T-helper 1 cell (primary cell): ENCODE results near the gene ERCC2.
"Not testable (repeated sequence)": the region's sequence is repeated elsewhere in the genome, so short reads cannot be mapped to it uniquely, and the experiment has no call there.

ENCODE experiments used
- DNase-seq, 5 donors: peaks; one replicate each; pipeline ENCODE4 v3.0.0-alpha.2; 2012 to 2020

ERCC2 gene

DNA sequence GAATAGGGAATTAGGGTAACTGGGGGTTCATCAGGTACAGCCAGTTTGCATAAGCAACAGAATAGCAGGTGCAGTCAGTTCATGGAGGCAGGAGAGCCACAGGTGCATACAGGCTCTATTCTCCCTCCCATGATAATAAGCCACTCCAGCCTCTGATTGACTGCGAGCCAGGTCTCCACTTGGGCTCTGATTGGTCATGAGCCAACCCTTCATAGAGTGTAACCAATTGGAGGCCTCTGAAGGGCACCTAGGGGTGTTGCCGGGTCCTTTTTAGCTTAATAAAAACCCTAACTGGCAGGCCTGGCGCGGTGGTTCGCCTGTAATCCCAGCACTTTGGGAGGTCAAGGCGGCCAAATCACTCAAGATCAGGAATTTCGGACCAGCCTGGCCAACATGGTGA lies 39.0 kb downstream of the ERCC2 start:
- DNase-seq, result no peak

DNA sequence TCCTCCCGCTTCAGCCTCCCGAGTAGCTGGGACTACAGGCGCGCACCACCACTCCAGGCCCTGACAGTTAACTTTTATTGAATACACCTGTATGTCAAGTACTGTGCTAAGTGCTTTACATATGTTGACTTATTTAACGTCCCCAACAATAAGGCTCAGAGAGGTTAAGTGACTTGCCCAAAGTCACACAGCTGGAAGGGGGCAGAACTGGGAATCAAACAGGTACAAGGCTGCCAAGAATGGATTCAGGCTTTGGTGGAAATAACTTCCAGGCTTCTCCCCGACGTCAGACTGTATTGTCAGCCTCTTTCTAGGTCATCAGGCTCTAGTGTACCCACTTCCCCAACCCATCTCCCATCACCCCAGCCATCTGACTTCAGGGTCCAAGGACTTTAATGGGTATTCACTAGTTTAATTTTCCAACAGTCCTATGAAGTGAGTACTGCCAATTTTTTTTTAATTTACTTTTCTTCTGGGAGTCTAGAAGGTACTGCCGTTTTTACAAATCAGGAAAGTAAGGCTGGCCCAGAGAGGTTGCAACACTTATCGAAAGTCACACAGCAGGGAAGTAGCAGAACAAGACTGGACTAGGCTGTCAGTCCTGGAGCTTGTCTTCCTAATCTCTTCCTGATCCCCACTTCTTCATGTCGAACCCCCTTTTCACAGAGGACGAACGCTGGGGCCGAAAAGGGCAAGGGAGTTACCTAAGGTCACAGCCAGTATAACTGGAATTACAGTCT lies 42.8 kb downstream of the ERCC2 start:
- no peak for DNase-seq

DNA sequence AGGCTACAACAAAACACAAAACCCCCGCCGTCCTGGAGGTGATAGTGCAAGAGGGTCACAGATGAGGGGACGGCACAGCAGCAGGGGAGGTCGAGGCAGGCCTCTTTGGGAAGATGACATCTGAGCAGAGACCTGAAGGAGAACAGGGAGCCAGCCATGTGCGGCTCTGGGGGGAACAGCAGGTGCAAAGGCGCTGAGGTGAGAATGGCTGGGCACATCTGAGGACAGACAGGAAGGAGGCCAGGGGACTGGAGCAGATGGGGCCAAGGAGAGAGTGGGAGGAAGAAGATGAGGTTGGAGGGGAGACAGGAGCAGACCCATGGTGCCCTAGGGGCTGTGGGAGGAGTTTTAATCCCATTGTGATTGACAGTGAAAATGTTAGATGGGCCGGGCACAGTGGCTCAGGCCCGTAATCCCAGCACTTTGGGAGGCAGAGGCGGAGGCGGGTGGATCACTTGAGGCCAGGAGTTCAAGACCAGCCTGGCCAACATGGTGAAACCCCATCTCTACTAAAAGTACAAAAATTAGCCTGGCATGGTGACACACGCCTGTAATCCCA lies 45.9 kb downstream of the ERCC2 start:
- DNase-seq, result no peak

DNA sequence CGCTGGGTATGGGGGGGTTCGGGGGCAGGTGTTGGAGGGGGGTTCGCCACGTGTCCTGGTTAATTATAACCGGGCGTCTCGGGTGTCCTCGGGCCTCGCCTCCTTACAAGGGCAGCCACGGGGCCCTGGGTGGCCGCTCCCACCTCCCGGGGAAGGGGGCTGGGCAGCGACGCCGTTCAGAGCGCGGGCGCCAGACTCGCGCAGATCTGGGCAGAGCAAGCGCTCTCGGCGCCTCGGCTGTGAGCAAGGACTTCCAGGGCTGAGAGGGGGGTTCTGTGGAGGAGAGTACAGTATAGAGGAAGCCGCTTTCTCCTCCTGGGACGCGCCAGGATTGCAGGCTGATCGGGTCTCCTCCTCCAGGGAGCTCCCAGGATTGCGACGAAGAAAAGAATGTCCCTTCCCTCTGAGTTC lies 46.7 kb downstream of the ERCC2 start:
- no peak for DNase-seq

GRCh38 chr19:45322744-45323281 lies 47.6 kb downstream of the ERCC2 start, which contains the start of gene CKM:
Gene CKM, minus strand, starts transcription at chr19:45322875. Its CDS starts 3,162 bp downstream, at chr19:45319713.
- DNase-seq, result no peak

DNA sequence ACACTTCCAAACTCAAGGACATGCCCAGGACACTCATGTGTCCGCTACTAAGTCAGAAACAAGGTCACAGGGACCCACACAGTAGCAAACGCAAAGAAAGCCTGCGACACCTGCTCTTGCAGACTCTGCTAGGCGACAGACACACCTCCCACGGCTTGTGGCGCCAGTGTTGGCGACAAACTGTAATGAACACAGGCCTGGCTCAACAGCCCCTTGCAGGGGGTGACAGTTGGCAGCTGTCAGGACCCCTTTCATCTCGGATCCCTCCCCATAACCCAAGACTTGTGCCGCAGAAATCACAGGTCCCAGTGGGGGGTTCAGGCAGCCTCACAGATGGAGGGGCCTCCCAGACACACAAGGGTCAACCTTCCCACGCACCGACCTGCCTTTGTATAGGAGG lies 48.1 kb downstream of the ERCC2 start:
- no peak for DNase-seq

- DNase-seq, result no peak
Observed at GRCh38 chr19:45321848-45322247, 48.5 kb downstream of the ERCC2 start.

- DNase-seq, result no peak
Observed at GRCh38 chr19:45320997-45321775, 49.2 kb downstream of the ERCC2 start.

DNA sequence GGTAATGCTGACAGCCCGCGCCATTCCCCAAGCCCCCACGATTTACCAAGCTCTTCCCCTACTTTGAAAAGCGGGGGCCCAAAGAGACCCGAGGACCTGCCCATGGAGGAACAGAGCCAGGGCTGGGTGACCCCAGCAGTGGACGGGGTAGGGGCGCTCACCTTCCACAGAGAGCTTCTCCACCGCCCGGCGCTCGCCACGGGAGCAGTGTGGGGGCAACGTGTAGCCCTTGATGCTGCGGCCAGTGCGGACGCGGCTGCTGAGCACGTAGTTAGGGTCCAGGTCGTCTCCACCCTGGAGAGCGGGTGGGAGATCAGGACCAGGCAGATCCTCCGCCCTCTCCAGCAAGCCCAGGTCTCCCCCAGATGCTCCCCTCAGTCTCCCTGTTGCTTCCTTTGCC lies 55.1 kb downstream of the ERCC2 start:
- DNase-seq, result no peak

GRCh38 chr19:45314708-45315245 lies 55.6 kb downstream of the ERCC2 start:
- DNase-seq, result no peak

- not testable (repeated sequence) for DNase-seq
Observed at GRCh38 chr19:45312285-45312684, 58.1 kb downstream of the ERCC2 start.

- no peak for DNase-seq
Observed at GRCh38 chr19:45311621-45312020, 58.8 kb downstream of the ERCC2 start.

DNA sequence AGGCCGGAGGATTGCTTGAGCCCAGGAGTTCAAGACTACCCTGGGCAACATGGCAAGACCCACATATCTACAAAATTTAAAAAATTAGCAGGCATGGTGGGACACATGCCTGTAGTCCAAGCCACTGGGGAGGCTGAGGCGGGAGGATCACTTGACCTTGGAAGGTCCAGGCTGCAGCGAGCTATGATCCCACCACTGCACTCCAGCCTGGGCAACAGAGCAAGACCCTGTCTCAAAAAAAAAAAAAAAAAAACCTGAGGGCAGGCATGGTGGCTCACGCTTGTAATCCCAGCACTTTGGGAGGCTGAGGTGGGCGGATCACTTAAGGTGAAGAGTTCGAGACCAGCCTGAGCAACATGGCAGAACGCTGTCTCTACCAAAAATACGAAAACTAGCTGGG lies 61.1 kb downstream of the ERCC2 start:
- DNase-seq, result not testable (repeated sequence)

GRCh38 chr19:45307361-45307760 lies 63.0 kb downstream of the ERCC2 start:
- no peak for DNase-seq

GRCh38 chr19:45306518-45307027 lies 63.8 kb downstream of the ERCC2 start:
- DNase-seq, result no peak

GRCh38 chr19:45306040-45306439 lies 64.3 kb downstream of the ERCC2 start:
- no peak for DNase-seq

- no peak for DNase-seq
Observed at GRCh38 chr19:45305421-45305820, 65.0 kb downstream of the ERCC2 start.

- DNase-seq, result no peak
Observed at GRCh38 chr19:45305007-45305406, 65.4 kb downstream of the ERCC2 start.

DNA sequence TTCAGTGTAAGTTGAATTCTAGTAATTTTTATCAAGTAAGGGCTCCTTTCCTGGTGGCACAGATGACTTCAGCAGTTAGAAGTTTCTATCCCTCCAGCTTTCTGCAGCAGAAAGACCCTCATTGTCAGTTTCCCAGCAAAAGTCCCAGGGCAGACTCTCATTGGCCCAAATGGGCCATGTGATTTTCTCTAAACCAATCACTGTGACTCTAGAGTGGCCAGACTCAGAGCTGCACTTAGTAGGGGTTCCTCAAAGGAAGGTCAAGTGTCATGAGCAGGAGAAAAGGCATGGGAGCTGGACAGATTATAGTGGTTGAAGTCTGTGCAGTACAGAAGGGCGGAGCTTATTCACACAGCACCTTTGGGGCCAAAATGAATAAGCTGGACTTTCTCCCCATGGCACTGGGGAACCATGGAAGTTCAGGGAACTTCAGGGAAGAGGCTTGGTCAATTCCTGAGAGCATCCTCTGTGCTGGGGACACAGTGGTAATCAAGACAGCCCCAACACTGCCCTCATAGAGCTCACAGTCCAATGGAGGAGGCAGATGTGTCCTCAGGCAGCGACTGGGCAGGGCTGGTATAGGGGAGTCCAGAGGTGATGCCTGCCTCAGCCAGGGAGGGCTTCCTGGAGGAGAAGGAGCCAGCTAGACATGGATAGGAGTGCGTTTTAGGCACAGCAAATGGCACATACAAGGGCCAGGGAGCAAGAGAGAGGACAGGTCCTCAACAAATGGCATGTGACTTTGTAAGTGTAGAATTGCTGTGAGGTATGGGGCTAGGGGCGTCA lies 66.0 kb downstream of the ERCC2 start:
- no peak for DNase-seq

DNA sequence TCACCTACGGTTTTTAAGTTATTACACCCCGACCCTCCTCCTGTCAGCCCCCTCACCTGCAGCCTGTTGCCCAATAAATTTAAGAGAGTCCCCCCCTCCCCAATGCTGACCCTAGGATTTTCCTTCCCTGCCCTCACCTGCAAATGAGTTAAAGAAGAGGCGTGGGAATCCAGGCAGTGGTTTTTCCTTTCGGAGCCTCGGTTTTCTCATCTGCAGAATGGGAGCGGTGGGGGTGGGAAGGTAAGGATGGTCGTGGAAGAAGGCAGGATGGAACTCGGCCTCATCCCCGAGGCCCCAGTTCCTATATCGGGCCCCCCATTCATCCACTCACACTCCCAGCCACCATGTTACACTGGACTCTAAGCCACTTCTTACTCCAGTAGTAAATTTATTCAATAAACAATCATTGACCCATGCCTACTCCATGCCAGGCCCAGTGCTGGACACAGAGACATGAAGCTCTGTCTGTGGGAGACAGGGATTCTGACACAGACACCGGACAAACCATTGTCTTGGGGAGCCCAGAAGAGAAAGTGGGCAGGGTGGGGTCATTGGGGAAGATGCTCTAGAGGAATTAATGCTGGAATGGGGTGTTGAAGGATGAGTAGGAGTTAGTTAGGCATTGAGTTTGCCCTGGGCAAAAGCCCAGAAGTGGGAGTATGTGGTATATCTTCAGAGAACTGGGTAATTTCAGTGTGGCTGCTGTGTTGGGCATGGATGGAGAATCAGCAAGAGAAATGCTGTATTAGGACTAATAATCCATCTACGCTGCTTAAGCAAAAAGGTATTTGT lies 66.9 kb downstream of the ERCC2 start:
- DNase-seq, result no peak

- DNase-seq, result no peak
Observed at GRCh38 chr19:45302416-45302815, 68.0 kb downstream of the ERCC2 start.
